ENCODE data around the gene P2RY2.
"Not testable (repeated sequence)": the region's sequence is repeated elsewhere in the genome, so short reads cannot be mapped to it uniquely, and the experiment has no call there.

P2RY2 gene

DNA sequence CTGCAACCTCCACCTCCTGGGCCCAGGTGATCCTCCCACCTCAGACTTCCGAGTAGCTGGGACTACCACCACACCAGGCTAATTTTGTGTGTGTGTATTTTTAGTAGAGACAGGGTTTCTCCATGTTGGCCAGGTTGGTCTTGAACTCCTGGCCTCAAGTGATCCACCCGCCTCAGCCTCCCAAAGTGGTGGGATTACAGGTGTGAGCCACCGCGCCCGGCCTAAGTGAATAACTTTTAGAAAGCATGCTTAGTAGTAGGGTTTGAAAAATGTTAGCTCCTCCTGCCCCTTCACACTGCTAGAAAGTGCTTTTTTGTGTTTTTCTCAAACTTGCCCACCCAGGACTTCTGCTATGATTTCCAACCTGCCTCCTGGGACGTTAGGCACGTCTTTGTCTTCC lies 14.4 kb downstream of the P2RY2 start:
- H3K9me3 ChIP-seq (ENCODE audit: control insufficient read depth in 1 of 2, low read length in 2 of 2); H3K4me1 ChIP-seq (ENCODE audit: control insufficient read depth in 1 of 2, insufficient read depth in 2 of 2, low read length in 2 of 2); H3K27ac ChIP-seq (ENCODE audit: low read length); H3K27me3 ChIP-seq (ENCODE audit: low read depth, low read length); H3K4me3 ChIP-seq (ENCODE audit: low read depth in 1 of 2, low read length in 2 of 2); H3K36me3 ChIP-seq (ENCODE audit: control insufficient read depth in 1 of 2, insufficient read depth in 2 of 2, low read length in 2 of 2): not testable (repeated sequence)

GRCh38 chr11:73233211-73233610 lies 15.1 kb downstream of the P2RY2 start:
- H3K36me3 ChIP-seq (ENCODE audit: control insufficient read depth in 1 of 2, insufficient read depth in 2 of 2, low read length in 2 of 2), result no peaks in the 10 kb centered on the region
- no peaks in the 10 kb centered on the region for H3K9me3 ChIP-seq (ENCODE audit: control insufficient read depth in 1 of 2, low read length in 2 of 2)
- H3K27ac ChIP-seq (ENCODE audit: low read length), result no peak overlapping the region
- no peaks in the 10 kb centered on the region for H3K27me3 ChIP-seq (ENCODE audit: low read depth, low read length)
- no peak overlapping the region for H3K4me3 ChIP-seq (ENCODE audit: low read depth in 1 of 2, low read length in 2 of 2)
- H3K4me1 ChIP-seq (ENCODE audit: control insufficient read depth in 1 of 2, insufficient read depth in 2 of 2, low read length in 2 of 2), result peaks cover 0 to 9% of the 10 kb centered on the region in 2 donors

- no peaks in the 10 kb centered on the region for H3K36me3 ChIP-seq (ENCODE audit: control insufficient read depth in 1 of 2, insufficient read depth in 2 of 2, low read length in 2 of 2)
- H3K9me3 ChIP-seq (ENCODE audit: control insufficient read depth in 1 of 2, low read length in 2 of 2), result no peaks in the 10 kb centered on the region
- peaks cover 0 to 9% of the 10 kb centered on the region in 2 donors for H3K4me1 ChIP-seq (ENCODE audit: control insufficient read depth in 1 of 2, insufficient read depth in 2 of 2, low read length in 2 of 2)
- H3K27ac ChIP-seq (ENCODE audit: low read length), result no peak overlapping the region
- H3K4me3 ChIP-seq (ENCODE audit: low read depth in 1 of 2, low read length in 2 of 2), result no peak overlapping the region
- H3K27me3 ChIP-seq (ENCODE audit: low read depth, low read length), result no peaks in the 10 kb centered on the region
Measured at GRCh38 chr11:73233692-73234470, 15.8 kb downstream of the P2RY2 start.

DNA sequence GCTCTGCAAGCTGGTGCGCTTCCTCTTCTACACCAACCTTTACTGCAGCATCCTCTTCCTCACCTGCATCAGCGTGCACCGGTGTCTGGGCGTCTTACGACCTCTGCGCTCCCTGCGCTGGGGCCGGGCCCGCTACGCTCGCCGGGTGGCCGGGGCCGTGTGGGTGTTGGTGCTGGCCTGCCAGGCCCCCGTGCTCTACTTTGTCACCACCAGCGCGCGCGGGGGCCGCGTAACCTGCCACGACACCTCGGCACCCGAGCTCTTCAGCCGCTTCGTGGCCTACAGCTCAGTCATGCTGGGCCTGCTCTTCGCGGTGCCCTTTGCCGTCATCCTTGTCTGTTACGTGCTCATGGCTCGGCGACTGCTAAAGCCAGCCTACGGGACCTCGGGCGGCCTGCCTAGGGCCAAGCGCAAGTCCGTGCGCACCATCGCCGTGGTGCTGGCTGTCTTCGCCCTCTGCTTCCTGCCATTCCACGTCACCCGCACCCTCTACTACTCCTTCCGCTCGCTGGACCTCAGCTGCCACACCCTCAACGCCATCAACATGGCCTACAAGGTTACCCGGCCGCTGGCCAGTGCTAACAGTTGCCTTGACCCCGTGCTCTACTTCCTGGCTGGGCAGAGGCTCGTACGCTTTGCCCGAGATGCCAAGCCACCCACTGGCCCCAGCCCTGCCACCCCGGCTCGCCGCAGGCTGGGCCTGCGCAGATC lies 16.5 kb downstream of the P2RY2 start:
- H3K4me3 ChIP-seq (ENCODE audit: low read depth in 1 of 2, low read length in 2 of 2), result no peak overlapping the region
- H3K27ac ChIP-seq (ENCODE audit: low read length), result no peak overlapping the region
- H3K27me3 ChIP-seq (ENCODE audit: low read depth, low read length), result no peaks in the 10 kb centered on the region
- H3K9me3 ChIP-seq (ENCODE audit: control insufficient read depth in 1 of 2, low read length in 2 of 2), result no peaks in the 10 kb centered on the region
- H3K4me1 ChIP-seq (ENCODE audit: control insufficient read depth in 1 of 2, insufficient read depth in 2 of 2, low read length in 2 of 2), result peaks cover 0 to 9% of the 10 kb centered on the region in 2 donors
- H3K36me3 ChIP-seq (ENCODE audit: control insufficient read depth in 1 of 2, insufficient read depth in 2 of 2, low read length in 2 of 2), result no peaks in the 10 kb centered on the region

DNA sequence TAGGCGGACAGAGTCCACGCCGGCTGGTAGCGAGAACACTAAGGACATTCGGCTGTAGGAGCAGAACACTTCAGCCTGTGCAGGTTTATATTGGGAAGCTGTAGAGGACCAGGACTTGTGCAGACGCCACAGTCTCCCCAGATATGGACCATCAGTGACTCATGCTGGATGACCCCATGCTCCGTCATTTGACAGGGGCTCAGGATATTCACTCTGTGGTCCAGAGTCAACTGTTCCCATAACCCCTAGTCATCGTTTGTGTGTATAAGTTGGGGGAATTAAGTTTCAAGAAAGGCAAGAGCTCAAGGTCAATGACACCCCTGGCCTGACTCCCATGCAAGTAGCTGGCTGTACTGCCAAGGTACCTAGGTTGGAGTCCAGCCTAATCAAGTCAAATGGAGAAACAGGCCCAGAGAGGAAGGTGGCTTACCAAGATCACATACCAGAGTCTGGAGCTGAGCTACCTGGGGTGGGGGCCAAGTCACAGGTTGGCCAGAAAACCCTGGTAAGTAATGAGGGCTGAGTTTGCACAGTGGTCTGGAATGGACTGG lies 17.2 kb downstream of the P2RY2 start:
- Histone ChIP-seq H3K27me3 (ENCODE audit: low read depth, low read length) (no peaks in the 10 kb centered on the region), H3K9me3 (ENCODE audit: control insufficient read depth in 1 of 2, low read length in 2 of 2) (no peaks in the 10 kb centered on the region), H3K36me3 (ENCODE audit: control insufficient read depth in 1 of 2, insufficient read depth in 2 of 2, low read length in 2 of 2) (no peaks in the 10 kb centered on the region), H3K27ac (ENCODE audit: low read length) (no peak overlapping the region), H3K4me1 (ENCODE audit: control insufficient read depth in 1 of 2, insufficient read depth in 2 of 2, low read length in 2 of 2) (peaks cover 0 to 15% of the 10 kb centered on the region in 2 donors), H3K4me3 (ENCODE audit: low read depth in 1 of 2, low read length in 2 of 2) (no peak overlapping the region)

- H3K9me3 ChIP-seq (ENCODE audit: control insufficient read depth in 1 of 2, low read length in 2 of 2), result no peaks in the 10 kb centered on the region
- H3K27ac ChIP-seq (ENCODE audit: low read length), result no peak overlapping the region
- no peak overlapping the region for H3K4me3 ChIP-seq (ENCODE audit: low read depth in 1 of 2, low read length in 2 of 2)
- peaks cover 0 to 20% of the 10 kb centered on the region in 2 donors for H3K4me1 ChIP-seq (ENCODE audit: control insufficient read depth in 1 of 2, insufficient read depth in 2 of 2, low read length in 2 of 2)
- H3K36me3 ChIP-seq (ENCODE audit: control insufficient read depth in 1 of 2, insufficient read depth in 2 of 2, low read length in 2 of 2), result no peaks in the 10 kb centered on the region
- no peaks in the 10 kb centered on the region for H3K27me3 ChIP-seq (ENCODE audit: low read depth, low read length)
Measured at GRCh38 chr11:73236205-73236765, 18.2 kb downstream of the P2RY2 start.

DNA sequence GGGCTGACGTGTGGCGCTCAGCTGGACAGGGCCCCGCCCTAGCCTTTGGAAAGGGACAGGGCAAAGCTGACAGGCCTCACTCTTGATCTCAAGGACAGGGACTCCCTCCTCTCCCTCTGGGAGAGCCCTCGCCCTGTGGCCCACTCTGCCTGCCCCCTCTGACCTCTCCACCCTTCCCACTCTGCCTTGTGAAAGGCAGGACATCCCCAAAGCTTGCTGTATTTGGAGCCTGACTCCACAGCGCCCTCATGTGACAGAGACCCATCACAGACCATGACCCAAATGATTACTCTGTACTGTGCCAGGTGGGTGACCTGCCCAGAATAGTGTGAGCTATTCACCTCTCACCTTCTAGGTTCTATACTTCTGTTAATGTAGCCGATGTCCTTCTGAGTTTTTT lies 18.8 kb downstream of the P2RY2 start:
- Histone ChIP-seq H3K4me1 (ENCODE audit: control insufficient read depth in 1 of 2, insufficient read depth in 2 of 2, low read length in 2 of 2) (peaks cover 0 to 20% of the 10 kb centered on the region in 2 donors), H3K4me3 (ENCODE audit: low read depth in 1 of 2, low read length in 2 of 2) (no peak overlapping the region), H3K27me3 (ENCODE audit: low read depth, low read length) (no peaks in the 10 kb centered on the region), H3K27ac (ENCODE audit: low read length) (no peak overlapping the region), H3K36me3 (ENCODE audit: control insufficient read depth in 1 of 2, insufficient read depth in 2 of 2, low read length in 2 of 2) (no peaks in the 10 kb centered on the region), H3K9me3 (ENCODE audit: control insufficient read depth in 1 of 2, low read length in 2 of 2) (no peaks in the 10 kb centered on the region)

- no peaks in the 10 kb centered on the region for H3K36me3 ChIP-seq (ENCODE audit: control insufficient read depth in 1 of 2, insufficient read depth in 2 of 2, low read length in 2 of 2)
- H3K9me3 ChIP-seq (ENCODE audit: control insufficient read depth in 1 of 2, low read length in 2 of 2), result no peaks in the 10 kb centered on the region
- no peak overlapping the region for H3K27ac ChIP-seq (ENCODE audit: low read length)
- no peaks in the 10 kb centered on the region for H3K27me3 ChIP-seq (ENCODE audit: low read depth, low read length)
- peaks cover 2 to 25% of the 10 kb centered on the region in 2 donors for H3K4me1 ChIP-seq (ENCODE audit: control insufficient read depth in 1 of 2, insufficient read depth in 2 of 2, low read length in 2 of 2)
- no peak overlapping the region for H3K4me3 ChIP-seq (ENCODE audit: low read depth in 1 of 2, low read length in 2 of 2)
Measured at GRCh38 chr11:73237471-73238290, 19.6 kb downstream of the P2RY2 start.

DNA sequence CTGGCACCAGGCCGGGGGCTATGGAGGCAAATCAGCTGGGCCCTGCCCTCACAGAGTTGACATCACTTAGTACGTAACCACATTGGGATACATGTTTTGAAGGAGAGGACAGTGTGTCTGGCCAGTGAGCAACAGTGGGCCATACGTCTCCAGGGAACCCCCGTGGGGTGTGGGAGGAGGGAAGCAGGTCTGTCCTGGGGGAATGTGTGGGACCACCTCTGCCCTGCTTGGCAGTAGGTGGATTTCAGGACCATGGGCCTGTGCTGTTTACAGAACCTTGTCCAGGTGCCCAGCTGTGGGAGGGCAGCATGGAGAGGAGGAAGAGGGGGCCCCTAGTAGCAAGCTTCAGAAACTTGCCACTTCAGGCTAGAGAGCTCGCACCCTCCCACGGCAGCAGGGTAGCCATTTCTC lies 21.0 kb downstream of the P2RY2 start:
- Histone ChIP-seq H3K36me3 (ENCODE audit: control insufficient read depth in 1 of 2, insufficient read depth in 2 of 2, low read length in 2 of 2) (no peaks in the 10 kb centered on the region), H3K4me1 (ENCODE audit: control insufficient read depth in 1 of 2, insufficient read depth in 2 of 2, low read length in 2 of 2) (peaks cover 7 to 22% of the 10 kb centered on the region in 2 donors), H3K27me3 (ENCODE audit: low read depth, low read length) (no peaks in the 10 kb centered on the region), H3K4me3 (ENCODE audit: low read depth in 1 of 2, low read length in 2 of 2) (no peak overlapping the region), H3K27ac (ENCODE audit: low read length) (no peak overlapping the region), H3K9me3 (ENCODE audit: control insufficient read depth in 1 of 2, low read length in 2 of 2) (no peaks in the 10 kb centered on the region)

DNA sequence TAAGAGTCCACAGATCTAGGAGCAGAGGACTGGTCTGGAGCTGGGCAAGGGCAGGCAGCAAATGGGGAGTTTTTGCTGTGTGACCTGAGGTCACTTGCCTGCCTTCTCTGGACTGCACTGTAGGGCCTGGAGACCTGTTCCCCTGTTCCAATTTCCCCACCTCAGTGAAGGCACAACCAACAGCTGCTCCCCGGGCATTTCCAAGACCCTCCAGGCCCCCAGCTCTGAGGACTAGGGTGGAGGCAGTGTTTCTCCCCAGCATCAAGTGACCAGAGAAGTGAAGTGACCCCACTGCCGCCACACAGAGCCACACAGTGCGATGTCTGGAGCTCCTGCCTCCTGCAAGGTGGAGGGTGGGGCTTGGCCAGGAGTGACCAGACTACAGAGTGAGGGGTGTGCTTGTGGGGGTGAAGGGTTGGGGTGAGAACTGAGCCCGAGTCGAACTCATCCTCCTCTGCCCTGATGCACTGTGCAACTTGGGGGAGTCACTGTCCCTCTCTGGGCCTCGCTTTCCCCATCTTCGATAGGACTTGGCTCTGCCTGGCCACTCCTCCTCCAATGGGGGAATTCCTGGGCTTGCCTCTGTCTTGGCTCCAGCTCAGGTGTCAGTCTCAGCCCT lies 21.6 kb downstream of the P2RY2 start:
- no peaks in the 10 kb centered on the region for H3K36me3 ChIP-seq (ENCODE audit: control insufficient read depth in 1 of 2, insufficient read depth in 2 of 2, low read length in 2 of 2)
- H3K27ac ChIP-seq (ENCODE audit: low read length), result no peak overlapping the region
- no peak overlapping the region for H3K4me3 ChIP-seq (ENCODE audit: low read depth in 1 of 2, low read length in 2 of 2)
- no peaks in the 10 kb centered on the region for H3K9me3 ChIP-seq (ENCODE audit: control insufficient read depth in 1 of 2, low read length in 2 of 2)
- H3K4me1 ChIP-seq (ENCODE audit: control insufficient read depth in 1 of 2, insufficient read depth in 2 of 2, low read length in 2 of 2), result peaks cover 7 to 21% of the 10 kb centered on the region in 2 donors
- no peaks in the 10 kb centered on the region for H3K27me3 ChIP-seq (ENCODE audit: low read depth, low read length)

All from muscle layer of duodenum (tissue), 2 donors.